Fibroblast of pulmonary artery (primary cell): Measurements from ENCODE around the gene GNB1L.

ENCODE experiments used
- DNase-seq: peaks from one replicate; pipeline ENCODE4 v3.0.0-alpha.2; 2010; ENCODE audit warnings: low read depth
- H3K4me3 ChIP-seq: replicated peaks from 2 replicates; pipeline ENCODE4 v1.5.1; 2011; ENCODE audit warnings: low read depth, mild to moderate bottlenecking, control low read depth, low read length, moderate library complexity
- CTCF ChIP-seq: IDR thresholded peaks from 2 replicates; pipeline ENCODE4 v1.5.1; 2011; ENCODE audit warnings: mild to moderate bottlenecking, control low read depth, low read length, inconsistent platforms; ENCODE audit errors: missing control alignments

The GNB1L gene

GRCh38 chr22:19786264-19786585, 68.4 kb downstream of the GNB1L start:
- TF ChIP-seq CTCF = no peak
- no peak for DNase-seq

GRCh38 chr22:19785461-19786263, 69.0 kb downstream of the GNB1L start:
- TF ChIP-seq CTCF = no peak
- H3K4me3 ChIP-seq = no peak overlapping the region
- DNase-seq = no peak

More at GRCh38 chr22:19786264-19786585, 68.4 kb downstream of the GNB1L start:
- H3K4me3 ChIP-seq = no peak overlapping the region

GRCh38 chr22:19784384-19785175, 70.1 kb downstream of the GNB1L start:
- H3K4me3 ChIP-seq = no peak overlapping the region
- no peak for TF ChIP-seq CTCF
- no peak for DNase-seq

- DNase-seq = no peak
- TF ChIP-seq CTCF = no peak
- H3K4me3 ChIP-seq = no peak overlapping the region
Measured at GRCh38 chr22:19783586-19784383, 70.9 kb downstream of the GNB1L start.

- no peak for DNase-seq
- H3K4me3 ChIP-seq = no peak overlapping the region
- TF ChIP-seq CTCF = no peak
Measured at GRCh38 chr22:19782533-19782932, 72.1 kb downstream of the GNB1L start.

- no peak for DNase-seq
- no peak overlapping the region for H3K4me3 ChIP-seq
- no peak for TF ChIP-seq CTCF
Measured at GRCh38 chr22:19779685-19780268, 74.9 kb downstream of the GNB1L start.
